Activated gamma-delta T cell treated with anti-CD3 and anti-CD28 coated beads, Interleukin-2, amount 50 U/mL, for 16 hours (primary cell): Measurements from ENCODE around the gene DENND4C.
A peak's percentile ranks its signal among the peaks of the same experiment; 100 is the strongest.
"Not testable (repeated sequence)": the region's sequence is repeated elsewhere in the genome, so short reads cannot be mapped to it uniquely, and the experiment has no call there.

Source experiments
- DNase-seq: peaks from one replicate; pipeline ENCODE4 v3.0.0-alpha.2; 2020; ENCODE audit warnings: low read depth

Gene DENND4C

DNA sequence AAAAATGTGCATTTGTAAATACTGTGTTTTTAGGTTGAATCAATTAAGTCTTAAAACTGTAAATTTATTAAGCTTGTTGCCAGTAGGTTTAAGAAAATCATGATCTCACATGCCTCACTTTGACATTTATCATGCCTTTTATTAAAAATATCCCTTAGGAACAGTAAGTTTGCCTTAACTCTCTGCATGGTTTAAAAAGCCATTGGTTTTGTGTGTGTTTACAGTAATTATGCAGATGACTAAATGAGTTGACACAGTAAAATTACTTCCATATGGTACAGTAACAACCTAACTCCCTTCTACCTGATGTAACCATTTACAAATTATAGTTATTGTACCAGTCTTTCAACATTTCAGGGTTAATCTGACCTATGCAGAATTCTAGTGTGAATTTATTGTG lies 143.0 kb downstream of the DENND4C start:
- no peak for DNase-seq

DNA sequence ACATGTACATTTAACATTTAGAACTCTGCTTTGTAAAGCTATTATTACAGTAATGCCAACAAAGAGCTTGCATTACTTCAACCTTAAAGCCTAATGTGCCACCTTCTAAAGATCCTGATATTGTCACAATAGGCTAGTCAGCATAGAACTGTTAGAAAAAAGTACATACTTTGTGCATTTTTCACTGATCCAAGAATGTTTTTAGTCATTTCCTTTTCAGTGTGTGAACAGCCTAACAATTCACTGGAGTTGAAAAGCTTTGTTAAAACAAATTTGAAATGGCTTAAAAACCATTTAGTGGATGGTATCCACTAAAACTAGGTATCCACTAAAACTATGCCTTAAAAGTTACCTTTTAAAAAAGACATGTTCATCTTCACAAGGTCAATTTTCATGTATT lies 145.0 kb downstream of the DENND4C start:
- no peak for DNase-seq

- DNase-seq, result no peak
Measured at GRCh38 chr9:19376931-19377330, 146.4 kb downstream of the DENND4C start.

DNA sequence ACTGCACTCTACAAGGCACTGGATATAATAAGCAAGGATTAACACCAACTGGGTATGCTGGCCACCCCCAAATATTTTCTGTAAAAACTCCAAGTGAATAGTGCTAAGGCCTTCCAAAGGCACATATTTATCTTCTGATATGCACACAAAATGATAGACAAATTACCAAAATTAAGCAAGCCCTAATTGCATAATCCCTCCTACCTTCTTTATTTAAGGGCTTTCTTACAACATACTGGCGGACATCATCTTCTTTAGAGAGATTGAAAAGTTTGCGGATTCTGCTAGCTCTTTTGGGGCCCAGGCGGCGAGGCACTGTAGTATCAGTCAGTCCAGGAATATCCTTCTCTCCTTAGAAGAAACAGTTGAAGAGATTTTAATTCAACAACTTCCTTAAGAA lies 147.7 kb downstream of the DENND4C start:
- no peak for DNase-seq

- no peak for DNase-seq
Measured at GRCh38 chr9:19378647-19379046, 148.2 kb downstream of the DENND4C start.

GRCh38 chr9:19379283-19379682 lies 148.8 kb downstream of the DENND4C start:
- no peak for DNase-seq

GRCh38 chr9:19379697-19380046 lies 149.2 kb downstream of the DENND4C start:
- peak; percentile 34 for DNase-seq

- DNase-seq, result no peak
Measured at GRCh38 chr9:19380826-19381075, 150.3 kb downstream of the DENND4C start.

DNA sequence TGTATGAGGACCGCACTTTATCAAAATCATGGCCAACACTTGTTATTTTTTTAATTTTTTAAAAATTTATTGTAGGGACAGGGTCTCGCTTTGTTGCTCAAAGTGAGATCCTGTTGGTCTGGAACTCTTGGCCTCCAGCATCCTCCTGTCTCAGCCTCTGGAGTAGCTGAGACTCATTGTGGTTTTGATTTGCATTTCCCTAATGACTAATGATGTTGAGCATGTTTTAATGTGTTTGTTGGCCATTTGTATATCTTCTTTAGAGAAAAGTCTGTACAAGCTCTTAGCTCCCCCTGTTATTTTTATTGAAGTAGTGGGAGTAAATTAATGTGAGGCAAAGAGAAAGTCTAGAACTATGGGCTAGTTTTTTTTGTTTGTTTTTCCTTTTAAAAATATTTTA lies 151.2 kb downstream of the DENND4C start:
- no peak for DNase-seq

DNA sequence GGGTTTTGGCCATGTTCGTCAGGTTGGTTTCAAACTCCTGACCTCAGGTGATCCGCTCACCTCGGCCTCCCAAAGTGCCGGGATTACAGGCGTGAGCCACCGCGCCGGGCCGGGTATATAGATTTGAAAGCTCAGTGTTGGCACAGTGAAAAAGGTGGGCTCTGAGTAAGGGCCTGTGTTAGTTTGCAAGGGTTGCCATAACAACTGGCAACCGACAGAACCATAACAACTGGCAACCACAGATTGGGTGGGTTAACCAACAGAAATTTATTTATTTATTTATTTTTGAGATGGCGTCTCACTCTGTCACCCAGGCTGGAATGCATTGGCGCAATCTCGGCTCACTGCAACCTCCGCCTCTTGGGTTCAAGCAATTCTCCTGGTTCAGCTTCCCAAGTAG lies 154.7 kb downstream of the DENND4C start:
- not testable (repeated sequence) for DNase-seq

- DNase-seq, result no peak
Measured at GRCh38 chr9:19385786-19386501, 155.5 kb downstream of the DENND4C start.

DNA sequence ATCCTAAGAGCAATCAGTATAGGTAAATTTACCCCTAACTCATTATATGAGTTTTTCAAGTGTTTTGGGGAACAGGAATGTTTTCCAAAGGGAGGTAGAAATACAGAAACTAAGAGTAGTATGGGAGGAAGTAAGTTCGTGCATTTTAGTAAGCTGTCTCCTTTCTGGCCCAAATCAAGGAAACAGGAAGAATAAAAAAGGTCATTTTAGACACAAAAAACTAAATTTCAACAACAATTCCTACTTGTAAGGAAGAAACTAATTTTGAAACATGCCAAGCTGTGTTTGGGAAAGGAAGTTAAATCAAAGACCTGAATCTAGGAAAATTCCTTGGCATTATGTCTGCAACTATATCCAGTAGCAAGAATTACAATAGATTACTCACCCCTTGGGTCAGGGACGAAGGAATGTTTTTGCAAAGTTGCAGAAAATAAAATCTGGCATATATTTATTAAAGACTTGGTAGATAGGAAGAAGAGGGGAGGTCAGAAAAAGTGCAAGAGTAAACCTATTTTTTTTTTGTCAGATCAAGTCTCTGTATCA lies 156.1 kb downstream of the DENND4C start:
- DNase-seq, result no peak

DNA sequence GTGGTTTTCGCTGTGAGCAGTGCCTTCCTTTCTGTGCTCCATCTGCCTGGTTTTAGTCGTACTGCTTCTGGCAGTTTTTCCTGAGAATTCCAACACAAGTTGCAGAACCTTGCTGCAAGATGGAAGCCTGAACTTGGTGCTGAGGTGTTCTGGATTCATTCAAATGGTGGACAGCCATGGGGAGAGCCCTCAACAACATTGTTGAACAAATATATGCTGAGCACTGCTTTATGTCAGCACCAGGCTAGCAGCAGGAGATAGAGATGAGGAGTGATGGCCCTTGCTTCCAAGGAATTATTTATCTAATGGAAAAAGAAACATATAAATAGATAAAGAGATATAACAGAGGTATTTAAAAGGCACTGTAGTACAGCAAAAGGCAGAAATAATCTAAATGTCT lies 156.8 kb downstream of the DENND4C start:
- DNase-seq, result no peak

DNA sequence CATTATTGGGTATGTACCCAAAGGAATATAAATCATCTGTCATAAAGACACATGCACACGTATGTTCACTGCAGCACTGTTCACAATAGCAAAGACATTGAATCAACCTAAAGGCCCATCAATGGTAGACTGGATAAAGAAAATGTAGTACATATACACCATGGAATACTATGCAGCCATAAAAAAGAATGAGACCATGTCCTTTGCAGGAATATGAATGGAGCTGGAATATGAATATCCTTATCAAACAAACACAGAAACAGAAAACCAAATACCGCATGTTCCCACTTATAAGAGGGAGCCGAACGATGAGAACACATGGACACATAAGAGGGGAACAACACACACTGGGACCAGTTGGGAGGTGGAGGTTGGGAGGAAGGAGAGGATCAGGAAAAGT lies 159.0 kb downstream of the DENND4C start:
- not testable (repeated sequence) for DNase-seq

DNA sequence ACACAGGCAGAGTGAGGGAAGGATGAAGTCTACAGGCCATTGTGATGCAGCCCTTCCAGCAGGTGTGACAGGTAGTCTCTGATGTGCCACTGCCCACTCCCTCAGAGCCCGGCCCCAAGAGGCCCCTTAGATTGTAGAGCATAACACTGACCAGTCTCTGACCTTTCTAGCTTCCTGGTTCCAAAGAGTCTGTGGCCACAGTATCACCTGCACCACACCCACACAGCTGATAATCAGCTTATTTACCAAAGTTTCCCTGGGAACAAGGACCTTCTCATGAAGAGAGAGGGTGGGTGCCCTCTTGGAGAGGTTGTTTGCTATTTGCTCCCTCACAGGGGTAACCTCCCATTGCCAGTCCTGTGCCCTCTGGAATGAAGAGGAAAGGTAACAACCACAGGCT lies 167.4 kb downstream of the DENND4C start:
- no peak for DNase-seq

DNA sequence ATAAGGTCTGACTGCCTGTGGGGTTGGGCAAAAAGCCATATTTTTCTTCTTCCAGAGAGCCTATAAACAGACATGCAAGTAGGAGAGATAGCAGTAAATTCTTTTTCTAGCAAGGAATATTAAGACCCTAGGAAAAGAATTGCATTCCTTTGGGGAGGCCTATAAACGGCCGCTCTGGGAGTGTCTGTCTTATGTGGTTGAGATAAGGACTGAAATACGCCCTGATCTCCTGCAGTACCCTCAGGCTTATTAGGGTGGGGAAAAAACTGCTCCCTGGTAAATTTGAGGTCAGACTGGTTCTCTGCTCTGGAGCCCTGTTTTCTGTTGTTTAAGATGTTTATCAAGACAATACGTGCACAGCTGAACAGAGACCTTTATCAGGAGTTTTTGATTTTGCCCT lies 172.7 kb downstream of the DENND4C start:
- DNase-seq, result not testable (repeated sequence)

GRCh38 chr9:19404283-19405075 lies 174.0 kb downstream of the DENND4C start:
- DNase-seq, result no peak

DNA sequence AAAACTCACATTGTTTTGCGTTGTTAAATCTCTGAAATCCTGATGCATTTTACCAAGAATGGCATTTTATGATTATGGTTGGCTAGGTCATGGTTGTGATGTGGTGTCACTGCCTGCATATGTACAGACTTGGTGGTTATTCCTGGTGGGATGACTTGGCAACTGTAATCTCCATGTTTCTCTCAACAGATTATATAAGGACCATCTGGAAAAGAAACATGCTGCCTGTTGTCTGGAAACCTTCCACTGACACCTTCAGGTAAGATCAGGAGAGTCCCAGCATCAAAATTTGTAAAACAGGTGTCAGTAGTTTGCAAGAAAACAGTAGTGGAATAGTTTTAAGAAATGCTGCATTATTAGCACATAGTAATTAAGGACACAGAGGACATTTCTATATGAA lies 175.3 kb downstream of the DENND4C start:
- no peak for DNase-seq

DNA sequence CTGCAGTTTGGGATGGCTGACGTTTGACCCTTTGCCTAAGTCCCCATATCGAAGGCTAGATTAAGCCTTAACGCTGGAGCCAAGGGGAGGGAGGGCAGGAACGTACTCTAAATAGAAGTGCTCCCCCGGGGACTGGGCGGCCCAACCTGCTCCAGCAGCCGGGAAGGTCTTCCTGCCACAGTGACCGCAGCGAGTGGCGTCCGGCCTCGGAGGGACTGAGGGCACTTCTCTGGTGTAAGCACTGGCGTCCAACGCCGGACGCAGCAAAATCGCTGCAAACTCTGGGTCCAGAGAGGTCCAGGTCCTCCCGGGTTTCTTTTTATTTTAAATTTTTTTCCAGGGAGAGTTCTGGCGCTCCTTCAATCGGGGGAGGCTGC lies 177.8 kb downstream of the DENND4C start:
- no peak for DNase-seq

DNA sequence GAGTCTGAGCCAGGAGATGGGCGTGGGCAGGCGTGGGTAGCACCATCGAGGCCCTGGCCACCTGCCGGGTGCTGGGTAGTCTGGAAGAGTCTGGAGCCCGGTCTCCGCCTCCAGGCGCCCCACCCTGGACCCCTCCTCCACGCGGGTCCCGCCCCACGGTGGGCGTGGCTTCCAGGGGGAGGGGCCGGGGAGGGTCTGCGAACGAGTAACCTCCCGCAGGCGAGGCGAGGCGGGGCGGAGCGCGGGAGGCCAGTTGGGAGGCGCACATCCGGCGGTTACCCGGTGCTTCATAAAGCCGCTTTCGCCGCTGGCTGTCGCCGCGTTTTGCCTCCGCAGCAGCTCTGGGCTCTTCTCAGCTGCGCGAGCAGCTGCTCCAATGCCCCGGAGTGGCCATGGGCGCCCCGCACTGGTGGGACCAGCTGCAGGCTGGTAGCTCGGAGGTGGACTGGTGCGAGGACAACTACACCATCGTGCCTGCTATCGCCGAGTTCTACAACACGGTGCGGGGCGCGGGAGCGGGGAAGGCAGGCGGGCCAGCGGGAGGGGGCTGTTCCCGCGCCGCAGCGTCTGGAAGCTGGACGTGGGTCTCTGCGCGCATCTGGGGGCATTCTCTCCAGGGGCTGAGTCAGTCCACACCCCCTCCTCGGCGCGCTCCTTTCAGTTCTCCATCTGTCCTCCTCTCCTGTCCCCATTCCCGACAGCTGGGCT lies 178.4 kb downstream of the DENND4C start, which contains the start of gene ACER2:
Gene ACER2, plus strand, starts transcription at position 317 of the 708 bp plus-strand sequence. Its CDS starts 76 bp downstream, at position 393.
- DNase-seq, result peak; percentile 89

GRCh38 chr9:19409401-19410194 lies 179.1 kb downstream of the DENND4C start:
- DNase-seq, result no peak

DNA sequence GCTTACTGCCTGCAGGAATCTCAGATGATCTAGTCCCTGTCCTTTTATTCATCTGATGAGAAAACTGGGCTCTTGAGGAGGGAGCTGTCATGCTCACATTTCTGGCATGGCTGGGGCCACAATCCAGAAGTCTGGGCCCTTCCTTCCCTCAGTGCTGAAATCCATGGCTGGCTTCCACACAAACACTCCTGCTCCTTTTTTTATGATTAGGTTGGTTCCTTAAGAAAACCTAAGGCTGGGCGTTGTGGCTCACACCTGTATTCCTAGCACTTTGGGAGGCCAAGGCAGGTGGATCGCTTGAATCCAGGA lies 179.7 kb downstream of the DENND4C start:
- no peak for DNase-seq
